GM12874 (cell line): Measurements from ENCODE around the gene IPO4.

Source experiments
- CTCF ChIP-seq: IDR thresholded peaks from 2 replicates; pipeline ENCODE4 v1.5.1; 2011; ENCODE audit warnings: low read depth, mild to moderate bottlenecking, control low read depth, low read length, moderate library complexity; ENCODE audit not compliant: insufficient read depth

Gene IPO4

GRCh38 chr14:24226473-24226872, 37.9 kb upstream of the IPO4 start:
- no peak for TF ChIP-seq CTCF

GRCh38 chr14:24224618-24225071, 36.0 kb upstream of the IPO4 start:
- TF ChIP-seq CTCF, result no peak

GRCh38 chr14:24219521-24219920, 30.9 kb upstream of the IPO4 start:
- no peak for TF ChIP-seq CTCF

GRCh38 chr14:24219080-24219479, 30.5 kb upstream of the IPO4 start:
- no peak for TF ChIP-seq CTCF

- no peak for TF ChIP-seq CTCF
Measured at GRCh38 chr14:24216345-24216699, 27.7 kb upstream of the IPO4 start.

- TF ChIP-seq CTCF, result peak; percentile 86
Measured at GRCh38 chr14:24215495-24216344, 27.1 kb upstream of the IPO4 start, which contains the start of gene MDP1. Gene MDP1 (minus strand): TSS chr14:24216066. CDS start chr14:24215955, 111 bp downstream.

- TF ChIP-seq CTCF, result no peak
Measured at GRCh38 chr14:24213866-24214662, 25.4 kb upstream of the IPO4 start.
